IMR-90 (cell line): ENCODE results near the gene LYZL2. TPM values are rescaled to one million over a fixed set of nuclear protein-coding genes. Genes with fewer than 3 reads are reported as not detected.
"Not testable (repeated sequence)": the region's sequence is repeated elsewhere in the genome, so short reads cannot be mapped to it uniquely, and the experiment has no call there.

ENCODE experiments used
- ATAC-seq: fragments of 200-7000 bp; cut with Tn5 transposase; 2 replicates; pipeline ENCODE4 v1.9.1; 2020; ENCODE audit warnings: low read depth, mild to moderate bottlenecking, moderate library complexity
- BruUV-seq: library from RNA; stranded (reverse); fragments of 400-500 nt; replicated peaks from 2 replicates; lab custom pipeline; 2021; lab: Mats Ljungman, UMichigan
- CTCF ChIA-PET: fragments of 300-600 bp; formaldehyde crosslinking; extraction: SDS; loops from one replicate; lab custom pipeline; 2021; ENCODE audit warnings: antibody characterized with exemption; lab: Yijun Ruan, JAX
- POLR2A ChIA-PET: fragments of 300-600 bp; sonication (Branson Sonifier 250); formaldehyde crosslinking; loops from one replicate; lab custom pipeline; 2022; ENCODE audit warnings: antibody characterized with exemption; ENCODE audit not compliant: unreplicated experiment; lab: Charles Lee
- DNase-seq: peaks from one replicate; pipeline ENCODE4 v3.0.0; 2013
- H2AFZ ChIP-seq: replicated peaks from 2 replicates; pipeline ENCODE3; 2013; ENCODE audit warnings: low read length, mild to moderate bottlenecking; ENCODE audit not compliant: poor library complexity
- H2AK5ac ChIP-seq: 2 replicates; pipeline ENCODE4 v1.6.1; 2013; ENCODE audit warnings: low read depth, low read length, inconsistent platforms
- H2AK9ac ChIP-seq: replicated peaks from 2 replicates; pipeline ENCODE3; 2013; ENCODE audit warnings: mild to moderate bottlenecking, low read depth, low read length, moderate library complexity; ENCODE audit not compliant: poor library complexity
- H2BK120ac ChIP-seq: 2 replicates; pipeline ENCODE4 v1.6.1; 2013; ENCODE audit warnings: low read depth, low read length, inconsistent platforms
- H2BK15ac ChIP-seq: 3 replicates; pipeline ENCODE4 v1.6.1; 2013; ENCODE audit warnings: low read depth, low read length, inconsistent platforms
- H2BK20ac ChIP-seq: 2 replicates; pipeline ENCODE4 v1.6.1; 2013; ENCODE audit warnings: low read depth, mild to moderate bottlenecking, inconsistent platforms, low read length, moderate library complexity
- H2BK5ac ChIP-seq: 2 replicates; pipeline ENCODE4 v1.6.1; 2013; ENCODE audit warnings: mild to moderate bottlenecking, low read depth, low read length, inconsistent platforms; ENCODE audit not compliant: poor library complexity, severe bottlenecking
- H3K14ac ChIP-seq: replicated peaks from 2 replicates; pipeline ENCODE4 v1.6.1; 2013; ENCODE audit warnings: low read depth, low read length, inconsistent platforms
- H3K18ac ChIP-seq: 2 replicates; pipeline ENCODE4 v1.6.1; 2013; ENCODE audit warnings: low read depth, low read length, control low read depth
- H3K23ac ChIP-seq: 2 replicates; pipeline ENCODE4 v1.6.1; 2013; ENCODE audit warnings: low read depth, low read length, inconsistent platforms
- H3K27ac ChIP-seq: 2 replicates; pipeline ENCODE4 v1.5.1; 2013; ENCODE audit warnings: mild to moderate bottlenecking, control low read depth, low read length; ENCODE audit not compliant: insufficient read depth
- H3K27me3 ChIP-seq: 2 replicates; pipeline ENCODE4 v1.6.1; 2013; ENCODE audit warnings: low read length; ENCODE audit not compliant: control insufficient read depth, insufficient read depth
- H3K36me3 ChIP-seq: 2 replicates; pipeline ENCODE4 v1.6.1; 2013; ENCODE audit warnings: low read length, mixed read lengths; ENCODE audit not compliant: control insufficient read depth, insufficient read depth
- H3K4ac ChIP-seq: 2 replicates; pipeline ENCODE4 v1.6.1; 2013; ENCODE audit warnings: low read depth, low read length, inconsistent platforms
- H3K4me1 ChIP-seq: 2 replicates; pipeline ENCODE4 v1.6.1; 2013; ENCODE audit warnings: low read length, mixed read lengths; ENCODE audit not compliant: control insufficient read depth, insufficient read depth
- H3K4me2 ChIP-seq: 2 replicates; pipeline ENCODE4 v1.6.1; 2013; ENCODE audit warnings: low read depth, mild to moderate bottlenecking, control low read depth, low read length, moderate library complexity
- H3K4me3 ChIP-seq: 2 replicates; pipeline ENCODE4 v1.5.1; 2013; ENCODE audit warnings: low read depth, mild to moderate bottlenecking, control low read depth, low read length, moderate library complexity; ENCODE audit not compliant: insufficient read depth
- H3K56ac ChIP-seq: 2 replicates; pipeline ENCODE4 v1.6.1; 2013; ENCODE audit warnings: low read length, inconsistent platforms; ENCODE audit not compliant: insufficient read depth; ENCODE audit errors: extremely low read depth
- H3K79me1 ChIP-seq, 2 experiments: 2 replicates each; pipeline ENCODE4 v1.6.1; 2013; ENCODE audit warnings: low read length in 2 of 2, inconsistent platforms in 1 of 2, low read depth in 1 of 2
- H3K9ac ChIP-seq: 2 replicates; pipeline ENCODE4 v1.6.1; 2013; ENCODE audit warnings: low read depth, low read length, control low read depth
- H3K9me1 ChIP-seq: 2 replicates; pipeline ENCODE4 v1.6.1; 2013; ENCODE audit warnings: low read length, inconsistent platforms; ENCODE audit not compliant: insufficient read depth
- H3K9me3 ChIP-seq: 2 replicates; pipeline ENCODE4 v1.6.1; 2013; ENCODE audit warnings: low read length; ENCODE audit not compliant: control insufficient read depth, insufficient read depth
- H4K20me1 ChIP-seq: 2 replicates; pipeline ENCODE4 v1.6.1; 2013; ENCODE audit warnings: low read length, inconsistent platforms; ENCODE audit not compliant: insufficient read depth
- H4K5ac ChIP-seq: 2 replicates; pipeline ENCODE4 v1.6.1; 2013; ENCODE audit warnings: mild to moderate bottlenecking, low read depth, low read length, control low read depth
- H4K8ac ChIP-seq, 2 experiments: 2 replicates each; pipeline ENCODE4 v1.6.1; 2013; ENCODE audit warnings: low read depth in 2 of 2, low read length in 2 of 2, control low read depth in 1 of 2, inconsistent platforms in 1 of 2
- H4K91ac ChIP-seq: 2 replicates; pipeline ENCODE4 v1.6.1; 2013; ENCODE audit warnings: low read depth, low read length, inconsistent platforms; ENCODE audit not compliant: insufficient read depth
- WGBS, 2 experiments: methylation state at CpG; one replicate each; pipeline versions ENCODE4 v1.1.5 to v1.1.7; 2013; ENCODE audit warnings: missing lambda C conversion rate in 2 of 2; ENCODE audit not compliant: insufficient read length in 1 of 2; ENCODE audit errors: extremely low coverage in 2 of 2; 5-methylcytosine and 5-hydroxymethylcytosine counted together
- dilution Hi-C: fragments of 300-500 bp; cut with HindIII; formaldehyde crosslinking; loops from one replicate; pipeline ENCODE4 v1.14.3; 2018; ENCODE audit warnings: low sequenced_read_pairs; ENCODE audit not compliant: unreplicated experiment
- in situ Hi-C: fragments of 300-500 bp; cut with MboI; formaldehyde crosslinking; loops from 3 replicates; pipeline ENCODE4 v1.14.3; 2019; ENCODE audit warnings: low sequenced_read_pairs, inconsistent platforms, mixed read lengths
- intact Hi-C: fragments of 100-400 bp; cut with micrococcal nuclease; formaldehyde crosslinking; loops from 2 replicates; pipeline ENCODE4 v1.10.0; 2022
- polyA plus RNA-seq, 3 experiments: library from polyadenylated mRNA; depleted of rRNA; stranded (reverse); fragments of >200 nt; gene quantifications; 2 replicates each; pipeline ENCODE4 v1.2.3, GENCODE V29; 2012; ENCODE audit warnings: low replicate concordance in 1 of 3
- total RNA-seq: library from RNA; depleted of rRNA; stranded (reverse); fragments of >200 nt; gene quantifications from 2 replicates; pipeline ENCODE4 v1.2.3, GENCODE V29; 2012

Gene LYZL2
- total and polyA plus RNA-seq, 2 of the 4 experiments (the other 2 are of a cell fraction), result not detected

DNA sequence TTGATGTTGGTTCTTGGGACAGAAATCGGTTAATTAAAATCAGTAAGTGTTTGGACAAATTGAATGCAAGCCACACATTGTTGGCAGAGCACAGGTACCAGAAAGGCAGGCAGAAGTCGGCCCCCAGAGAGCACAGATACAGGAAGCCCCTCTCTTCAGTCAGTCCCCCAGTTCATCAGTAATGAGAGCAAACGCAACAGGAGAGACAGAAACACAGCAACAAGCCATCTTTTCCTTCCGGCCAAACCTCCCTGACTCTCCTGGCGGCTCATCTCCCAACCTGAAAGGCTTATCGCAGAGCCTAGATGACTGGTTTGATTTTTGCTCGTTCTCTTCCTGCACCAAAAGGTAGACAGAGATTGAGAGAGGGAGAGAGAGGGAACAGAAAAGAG, 32.1 kb downstream of the LYZL2 start:
- H3K4me3 ChIP-seq, H3K23ac ChIP-seq, H3K18ac ChIP-seq, H3K9me3 ChIP-seq, H2BK20ac ChIP-seq, H3K36me3 ChIP-seq, H3K4me1 ChIP-seq, intact Hi-C loops, H3K79me1 ChIP-seq, H3K9me1 ChIP-seq, H2BK5ac ChIP-seq, ATAC-seq, CTCF ChIA-PET, H2BK120ac ChIP-seq, H4K91ac ChIP-seq, H3K56ac ChIP-seq, H3K4ac ChIP-seq, H4K20me1 ChIP-seq, H4K8ac ChIP-seq, H3K4me2 ChIP-seq, POLR2A ChIA-PET, H3K27ac ChIP-seq, BruUV-seq, H4K5ac ChIP-seq, H2AFZ ChIP-seq, dilution Hi-C loops, H3K14ac ChIP-seq, H2BK15ac ChIP-seq, H2AK5ac ChIP-seq, H2AK9ac ChIP-seq, DNase-seq, H3K9ac ChIP-seq: not testable (repeated sequence)
- 40% methylated on average over 1 of the region's 7 CpGs; no CpG with 5 or more reads in 1 of the 2 experiments for WGBS, 2 experiments
- peaks cover 30% of the 10 kb centered on the region for H3K27me3 ChIP-seq
- in situ Hi-C loops, result loop anchor here (10.0 kb wide), 1 partner anchor 603 kb away; no protein-coding TSS in a partner anchor

DNA sequence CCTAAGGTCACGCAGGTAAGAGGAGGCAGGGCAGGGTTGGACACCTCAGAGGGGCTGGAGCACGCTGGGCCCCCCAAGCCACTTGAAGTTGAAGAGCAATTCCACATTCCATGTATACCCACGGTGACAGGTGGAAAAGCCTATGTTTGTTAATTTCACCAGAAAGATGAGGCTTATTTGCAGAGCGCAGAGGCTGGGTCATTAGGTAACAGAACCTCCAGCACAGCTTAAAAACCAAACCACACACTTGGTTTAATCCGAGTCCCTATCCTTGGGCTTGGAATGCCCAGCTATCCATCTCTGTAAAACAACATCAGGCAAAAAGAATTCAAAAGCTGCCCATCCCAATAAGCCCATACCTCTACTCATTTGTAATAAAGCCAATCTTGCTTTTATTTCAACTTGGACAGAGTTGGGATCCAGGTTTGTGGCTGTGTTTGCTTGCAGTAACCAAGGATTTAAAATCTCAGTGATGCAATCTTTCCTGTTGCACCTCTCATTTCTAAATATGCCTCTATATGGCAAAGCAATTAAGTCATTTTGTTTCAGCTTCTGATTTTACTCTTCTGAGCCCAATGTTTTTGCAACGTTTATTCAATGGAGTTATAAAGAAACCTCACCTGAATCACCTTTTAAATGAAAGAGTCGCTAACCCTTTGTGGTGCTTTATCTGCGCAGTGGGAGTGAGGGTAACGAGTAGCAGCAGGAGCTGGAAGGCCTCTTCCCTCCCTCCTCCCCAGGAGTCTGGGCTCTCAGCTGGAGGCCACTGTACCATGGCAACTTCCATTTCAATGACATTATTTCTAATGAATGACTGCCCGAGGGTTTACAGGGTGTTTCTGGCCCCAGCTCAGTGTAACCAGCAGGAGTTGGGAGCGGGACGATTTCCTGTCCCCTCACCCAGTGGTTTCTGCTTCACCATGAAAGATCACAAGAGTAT, 32.8 kb downstream of the LYZL2 start:
- H3K36me3 ChIP-seq, CTCF ChIA-PET, H2BK20ac ChIP-seq, dilution Hi-C loops, H3K4me2 ChIP-seq, H2AK9ac ChIP-seq, H3K18ac ChIP-seq, H4K5ac ChIP-seq, H2AK5ac ChIP-seq, H3K14ac ChIP-seq, H3K9ac ChIP-seq, H4K20me1 ChIP-seq, H2BK120ac ChIP-seq, POLR2A ChIA-PET, H2BK15ac ChIP-seq, H3K9me1 ChIP-seq, H2BK5ac ChIP-seq, H4K91ac ChIP-seq, H3K4ac ChIP-seq, H3K4me1 ChIP-seq, H4K8ac ChIP-seq, DNase-seq, ATAC-seq, H3K9me3 ChIP-seq, H3K79me1 ChIP-seq, H3K4me3 ChIP-seq, H3K23ac ChIP-seq, H2AFZ ChIP-seq, BruUV-seq, H3K27ac ChIP-seq, H3K56ac ChIP-seq, intact Hi-C loops: not testable (repeated sequence)
- peaks cover 31% of the 10 kb centered on the region for H3K27me3 ChIP-seq
- no CpG with 5 or more reads among the region's 12 CpGs for whole genome bisulfite sequencing, 2 experiments
- in situ Hi-C loops, result loop anchor here (10.0 kb wide), 1 partner anchor 602 kb away; no protein-coding TSS in a partner anchor
